Measurements from ENCODE around the gene PADI4. TPM values are rescaled to one million over a fixed set of nuclear protein-coding genes. Genes with fewer than 3 reads are reported as not detected.

Gene PADI4
- total and polyA plus RNA-seq, 2 of the 8 experiments (the other 6 are each of a cell fraction or from before 2014, with no cell fraction given), result 0.29 TPM; not detected in 1

- no peak overlapping the region for H4K91ac ChIP-seq (replicated peaks; ENCODE audit: insufficient read length, low read length)
- H3K4me3 ChIP-seq (ENCODE audit: extremely low read depth in 1 of 4, insufficient read depth in 2 of 4, low read depth in 3 of 4, low read length in 4 of 4), result no peak overlapping the region
- no peak for TF ChIP-seq TEAD4 (IDR thresholded peaks at IDR 0.05; ENCODE audit: low read depth, low read length)
- TF ChIP-seq ZNF274 (IDR thresholded peaks at IDR 0.05; ENCODE audit: borderline replicate concordance, extremely low read depth, low read length), result no peak
Measured at GRCh38 chr1:17293681-17294425, 14.1 kb upstream of the PADI4 start.

More at GRCh38 chr1:17293681-17294425, 14.1 kb upstream of the PADI4 start:
- Histone ChIP-seq H3K9ac (replicated peaks in 1 of 4; ENCODE audit: extremely low read depth in 1 of 4, low read depth in 3 of 4, low read length in 3 of 4) (no peak overlapping the region), H3K14ac (ENCODE audit: insufficient read length) (no peak overlapping the region), H2AFZ (ENCODE audit: low read length) (no peak overlapping the region), H4K20me1 (replicated peaks in 1 of 2; ENCODE audit: control insufficient read depth in 1 of 2, insufficient read depth in 2 of 2, low read length in 2 of 2) (no peaks in the 10 kb centered on the region), H3K23me2 (ENCODE audit: low read depth, low read length) (no peaks in the 10 kb centered on the region), H3K4ac (replicated peaks; ENCODE audit: insufficient read length, low read depth, low read length) (no peak overlapping the region), H2BK5ac (ENCODE audit: low read depth, low read length) (no peak overlapping the region), H3K4me2 (ENCODE audit: insufficient read depth in 1 of 2, low read depth in 2 of 2, low read length in 2 of 2) (no peak overlapping the region), H3K18ac (ENCODE audit: extremely low read depth, low read length) (no peak overlapping the region), H2BK120ac (replicated peaks; ENCODE audit: low read depth, low read length) (no peak overlapping the region), H3K79me2 (ENCODE audit: control insufficient read depth in 1 of 2, insufficient read depth in 2 of 2, low read length in 2 of 2) (no peaks in the 10 kb centered on the region), H3K23ac (ENCODE audit: insufficient read length) (no peak overlapping the region), H2BK20ac (ENCODE audit: low read length) (no peak overlapping the region), H3K9me3 (ENCODE audit: insufficient read depth in 2 of 2, low read depth in 1 of 2, low read length in 1 of 2) (no peaks in the 10 kb centered on the region), H4K5ac (ENCODE audit: insufficient read length, low read depth, low read length) (no peak overlapping the region), H3K27me3 (replicated peaks in 1 of 4; ENCODE audit: control insufficient read depth in 3 of 4, extremely low read depth in 1 of 4, insufficient read depth in 3 of 4, low read length in 3 of 4) (no peaks in the 10 kb centered on the region), H3K4me1 (replicated peaks in 1 of 4; ENCODE audit: control insufficient read depth in 3 of 4, insufficient read depth in 4 of 4, low read length in 3 of 4) (no peaks in the 10 kb centered on the region), H3K27ac (ENCODE audit: low read depth, low read length) (no peak overlapping the region), H2AK5ac (ENCODE audit: low read depth, low read length) (no peak overlapping the region), H3K79me1 (ENCODE audit: low read depth, low read length) (no peaks in the 10 kb centered on the region), H3K36me3 (ENCODE audit: control insufficient read depth in 2 of 4, insufficient read depth in 4 of 4, low read length in 3 of 4) (no peaks in the 10 kb centered on the region), H4K8ac (ENCODE audit: extremely low read depth, insufficient read depth, low read length) (no peak overlapping the region), H2BK12ac (ENCODE audit: low read depth, low read length) (no peak overlapping the region), H2BK15ac (ENCODE audit: low read length) (no peak overlapping the region; the same call in 1 of the 2 replicates), H3K56ac (replicated peaks; ENCODE audit: insufficient read length, low read depth, low read length) (no peak overlapping the region)
- CTCF ChIA-PET (ENCODE audit: partially characterized antibody), result interaction anchor here (1.1 to 1.3 kb wide), 2 partner anchors 15 to 57 kb away, joined by 3 to 5 read pairs; partner anchors contain the start of gene PADI4
- FAIRE-seq, result no peak
- no peak for DNase-seq (ENCODE audit: low read depth in 1 of 2, low spot score in 2 of 2)
- POLR2A ChIA-PET (ENCODE audit: partially characterized antibody), result interaction anchor here (0.6 kb wide), 1 partner anchor 60 kb away, joined by 3 read pairs; no protein-coding TSS in a partner anchor
- WGBS, 2 experiments (ENCODE audit: extremely low coverage in 1 of 2, insufficient coverage in 1 of 2, insufficient read length in 1 of 2, insufficient replicate concordance in 2 of 2, low coverage in 1 of 2, low lambda C conversion rate in 2 of 2, missing lambda C conversion rate in 1 of 2), result 81% methylated on average over 14 of the region's 14 CpGs; no CpG with 5 or more reads in 1 of the 2 experiments

Measured in H1 (cell line).